CD4-positive, CD25-positive, alpha-beta regulatory T cell (primary cell): ENCODE data around the gene LOXHD1. TPM values are rescaled to one million over a fixed set of nuclear protein-coding genes. Genes with fewer than 3 reads are reported as not detected.

Experiments
- ATAC-seq, 2 donors: fragments of 150-1000 bp; cut with Tn5 transposase; one replicate each; pipeline ENCODE4 v1.10.0; 2021; ENCODE audit warnings: low read depth in 2 of 2, moderate number of reproducible peaks in 2 of 2, moderate library complexity in 1 of 2
- DNase-seq, 3 donors: peaks; one replicate each; pipeline versions ENCODE4 v3.0.0 to v3.0.0-alpha.2; 2012 to 2022; ENCODE audit warnings: mixed read lengths in 1 of 3
- H3K27ac ChIP-seq: one replicate; pipeline ENCODE4 v1.7.0; 2013; ENCODE audit warnings: mild to moderate bottlenecking, low read length; ENCODE audit not compliant: insufficient read depth, poor library complexity, severe bottlenecking
- H3K27me3 ChIP-seq: one replicate; pipeline ENCODE4 v1.7.0; 2013; ENCODE audit warnings: low read length; ENCODE audit not compliant: control insufficient read depth, insufficient read depth
- H3K36me3 ChIP-seq: one replicate; pipeline ENCODE4 v1.7.0; 2013; ENCODE audit warnings: mild to moderate bottlenecking, low read length, moderate library complexity; ENCODE audit not compliant: control insufficient read depth, insufficient read depth
- H3K4me1 ChIP-seq: 2 replicates; pipeline ENCODE4 v1.7.0; 2013; ENCODE audit warnings: mild to moderate bottlenecking, low read length; ENCODE audit not compliant: insufficient read depth, control insufficient read depth, poor library complexity, severe bottlenecking
- H3K4me3 ChIP-seq: one replicate; pipeline ENCODE4 v1.7.0; 2013; ENCODE audit warnings: low read depth, mild to moderate bottlenecking, low read length, moderate library complexity
- H3K9me3 ChIP-seq, 2 experiments: 1 replicate in 1 of 2; 2 replicates in 1 of 2; pipeline ENCODE4 v1.7.0; 2013; ENCODE audit warnings: low read length in 2 of 2, mild to moderate bottlenecking in 1 of 2, moderate library complexity in 1 of 2; ENCODE audit not compliant: control insufficient read depth in 2 of 2
- H3K27ac Mint-ChIP-seq, 3 donors: one replicate each; pipeline ENCODE4 v1.8.0; 2020 to 2022; ENCODE audit warnings: mild to moderate bottlenecking in 3 of 3, mixed read lengths in 3 of 3, moderate library complexity in 2 of 3
- H3K27me3 Mint-ChIP-seq: one replicate; pipeline ENCODE4 v1.8.0; 2022; ENCODE audit warnings: mild to moderate bottlenecking, mixed read lengths
- H3K36me3 Mint-ChIP-seq: one replicate; pipeline ENCODE4 v1.8.0; 2020; ENCODE audit warnings: mixed read lengths
- H3K4me1 Mint-ChIP-seq, 4 donors: one replicate each; pipeline ENCODE4 v1.8.0; 2020 to 2022; ENCODE audit warnings: mixed read lengths in 4 of 4, mild to moderate bottlenecking in 1 of 4
- H3K4me3 Mint-ChIP-seq, 4 donors: one replicate each; pipeline ENCODE4 v1.8.0; 2020 to 2022; ENCODE audit warnings: mild to moderate bottlenecking in 4 of 4, mixed read lengths in 4 of 4, moderate library complexity in 3 of 4
- H3K9me3 Mint-ChIP-seq, 7 donors: one replicate each; pipeline ENCODE4 v1.8.0; 2020 to 2022; ENCODE audit warnings: mixed read lengths in 7 of 7, mild to moderate bottlenecking in 3 of 7, moderate library complexity in 2 of 7
- polyA plus RNA-seq, 4 donors: library from polyadenylated mRNA; unstranded; fragments of 300-500 nt; fragmentation: Illumina TruSeq; gene quantifications; one replicate each; pipeline ENCODE4 v1.2.3, GENCODE V29; 2021
- total RNA-seq: library from RNA; stranded (reverse); gene quantifications from one replicate; pipeline ENCODE4 v1.2.3, GENCODE V29; 2022

LOXHD1 gene
- total and polyA plus RNA-seq, 5 donors from 2014 or later = not detected

- Histone ChIP-seq H3K27me3 (no peaks in the 10 kb centered on the region), H3K27ac (no peak overlapping the region), H3K9me3 (no peaks in the 10 kb centered on the region), H3K36me3 (no peaks in the 10 kb centered on the region), H3K4me1 (no peaks in the 10 kb centered on the region), H3K4me3 (no peak overlapping the region)
- ATAC-seq (no peak), DNase-seq (no peak)
- H3K4me3 Mint-ChIP-seq = no peak overlapping the region
- H3K9me3 Mint-ChIP-seq = peaks cover 0 to 3% (median 0%) of the 10 kb centered on the region in 7 donors
- no peaks in the 10 kb centered on the region for H3K4me1 Mint-ChIP-seq
- no peaks in the 10 kb centered on the region for H3K27me3 Mint-ChIP-seq
- H3K36me3 Mint-ChIP-seq = peaks cover 4% of the 10 kb centered on the region
- H3K27ac Mint-ChIP-seq = no peak overlapping the region
Measured at GRCh38 chr18:46679846-46680598, 23.0 kb upstream of the LOXHD1 start.

GRCh38 chr18:46678785-46679399, 21.9 kb upstream of the LOXHD1 start:
- Histone ChIP-seq H3K4me3 (no peak overlapping the region), H3K27ac (no peak overlapping the region), H3K36me3 (no peaks in the 10 kb centered on the region), H3K9me3 (no peaks in the 10 kb centered on the region), H3K4me1 (no peaks in the 10 kb centered on the region), H3K27me3 (no peaks in the 10 kb centered on the region)
- Mint-ChIP-seq H3K9me3 (peaks cover 0 to 3% (median 0%) of the 10 kb centered on the region in 7 donors), H3K27ac (no peak overlapping the region), H3K27me3 (peaks cover 9% of the 10 kb centered on the region), H3K4me1 (no peaks in the 10 kb centered on the region), H3K4me3 (no peak overlapping the region), H3K36me3 (peaks cover 4% of the 10 kb centered on the region)
- DNase-seq (no peak), ATAC-seq (no peak)

GRCh38 chr18:46678041-46678440, 21.0 kb upstream of the LOXHD1 start:
- ATAC-seq = no peak
- Mint-ChIP-seq H3K27ac (no peak overlapping the region), H3K9me3 (peaks cover 0 to 3% (median 0%) of the 10 kb centered on the region in 7 donors), H3K4me1 (no peaks in the 10 kb centered on the region), H3K36me3 (peaks cover 4% of the 10 kb centered on the region), H3K4me3 (no peak overlapping the region), H3K27me3 (peaks cover 12% of the 10 kb centered on the region)
- no peaks in the 10 kb centered on the region for H3K27me3 ChIP-seq
- H3K4me1 ChIP-seq = no peaks in the 10 kb centered on the region
- no peak overlapping the region for H3K4me3 ChIP-seq
- no peak for DNase-seq
- no peaks in the 10 kb centered on the region for H3K36me3 ChIP-seq
- H3K9me3 ChIP-seq = no peaks in the 10 kb centered on the region
- no peak overlapping the region for H3K27ac ChIP-seq

GRCh38 chr18:46677611-46678010, 20.6 kb upstream of the LOXHD1 start:
- Histone ChIP-seq H3K27ac (no peak overlapping the region), H3K9me3 (no peaks in the 10 kb centered on the region), H3K4me1 (no peaks in the 10 kb centered on the region), H3K4me3 (no peak overlapping the region), H3K27me3 (no peaks in the 10 kb centered on the region), H3K36me3 (no peaks in the 10 kb centered on the region)
- DNase-seq = no peak
- no peak for ATAC-seq
- H3K9me3 Mint-ChIP-seq = peaks cover 0 to 3% (median 0%) of the 10 kb centered on the region in 7 donors
- peaks cover 4% of the 10 kb centered on the region for H3K36me3 Mint-ChIP-seq
- no peak overlapping the region for H3K27ac Mint-ChIP-seq
- peaks cover 0 to 4% (median 1%) of the 10 kb centered on the region in 4 donors for H3K4me1 Mint-ChIP-seq
- no peak overlapping the region for H3K4me3 Mint-ChIP-seq
- H3K27me3 Mint-ChIP-seq = peaks cover 12% of the 10 kb centered on the region

- Histone ChIP-seq H3K4me1 (no peaks in the 10 kb centered on the region), H3K27me3 (no peaks in the 10 kb centered on the region), H3K4me3 (no peak overlapping the region), H3K27ac (no peak overlapping the region), H3K36me3 (no peaks in the 10 kb centered on the region), H3K9me3 (no peaks in the 10 kb centered on the region)
- DNase-seq (no peak), ATAC-seq (no peak)
- no peak overlapping the region for H3K27ac Mint-ChIP-seq
- H3K27me3 Mint-ChIP-seq = peaks cover 12% of the 10 kb centered on the region
- H3K4me3 Mint-ChIP-seq = no peak overlapping the region
- peaks cover 0 to 16% (median 1%) of the 10 kb centered on the region in 4 donors for H3K4me1 Mint-ChIP-seq
- peaks cover 0 to 3% (median 0%) of the 10 kb centered on the region in 7 donors for H3K9me3 Mint-ChIP-seq
- peaks cover 4% of the 10 kb centered on the region for H3K36me3 Mint-ChIP-seq
Measured at GRCh38 chr18:46676182-46676835, 19.3 kb upstream of the LOXHD1 start.

GRCh38 chr18:46675112-46675511, 18.1 kb upstream of the LOXHD1 start:
- no peak overlapping the region for H3K27ac Mint-ChIP-seq

GRCh38 chr18:46672062-46672970, 15.3 kb upstream of the LOXHD1 start:
- peaks cover 0 to 3% (median 0%) of the 10 kb centered on the region in 7 donors for H3K9me3 Mint-ChIP-seq
- no peak overlapping the region for H3K4me3 ChIP-seq
- H3K27me3 ChIP-seq = no peaks in the 10 kb centered on the region
- DNase-seq (peak in 2 of 3 donors; percentile 26 to 76), ATAC-seq (peak; percentile 19 to 43)
- H3K9me3 ChIP-seq = no peaks in the 10 kb centered on the region
- H3K27ac Mint-ChIP-seq = peak overlapping the region in 1 of 3 donors; percentile 40
- H3K4me1 ChIP-seq = no peaks in the 10 kb centered on the region
- H3K27ac ChIP-seq = peak overlapping the region; percentile 25
- no peak overlapping the region for H3K4me3 Mint-ChIP-seq
- peaks cover 12% of the 10 kb centered on the region for H3K27me3 Mint-ChIP-seq
- peaks cover 0 to 19% (median 1%) of the 10 kb centered on the region in 4 donors for H3K4me1 Mint-ChIP-seq
- no peaks in the 10 kb centered on the region for H3K36me3 ChIP-seq
- H3K36me3 Mint-ChIP-seq = peaks cover 4% of the 10 kb centered on the region

More at GRCh38 chr18:46675112-46675511, 18.1 kb upstream of the LOXHD1 start:
- Histone ChIP-seq H3K9me3 (no peaks in the 10 kb centered on the region), H3K36me3 (no peaks in the 10 kb centered on the region), H3K27me3 (no peaks in the 10 kb centered on the region), H3K27ac (no peak overlapping the region), H3K4me3 (no peak overlapping the region), H3K4me1 (no peaks in the 10 kb centered on the region)
- Mint-ChIP-seq H3K36me3 (peaks cover 4% of the 10 kb centered on the region), H3K4me1 (peaks cover 0 to 19% (median 1%) of the 10 kb centered on the region in 4 donors), H3K4me3 (no peak overlapping the region), H3K27me3 (peaks cover 12% of the 10 kb centered on the region), H3K9me3 (peaks cover 0 to 3% (median 0%) of the 10 kb centered on the region in 7 donors)
- no peak for DNase-seq
- no peak for ATAC-seq
